ENCODE measurements around the gene GGA2.

DNA sequence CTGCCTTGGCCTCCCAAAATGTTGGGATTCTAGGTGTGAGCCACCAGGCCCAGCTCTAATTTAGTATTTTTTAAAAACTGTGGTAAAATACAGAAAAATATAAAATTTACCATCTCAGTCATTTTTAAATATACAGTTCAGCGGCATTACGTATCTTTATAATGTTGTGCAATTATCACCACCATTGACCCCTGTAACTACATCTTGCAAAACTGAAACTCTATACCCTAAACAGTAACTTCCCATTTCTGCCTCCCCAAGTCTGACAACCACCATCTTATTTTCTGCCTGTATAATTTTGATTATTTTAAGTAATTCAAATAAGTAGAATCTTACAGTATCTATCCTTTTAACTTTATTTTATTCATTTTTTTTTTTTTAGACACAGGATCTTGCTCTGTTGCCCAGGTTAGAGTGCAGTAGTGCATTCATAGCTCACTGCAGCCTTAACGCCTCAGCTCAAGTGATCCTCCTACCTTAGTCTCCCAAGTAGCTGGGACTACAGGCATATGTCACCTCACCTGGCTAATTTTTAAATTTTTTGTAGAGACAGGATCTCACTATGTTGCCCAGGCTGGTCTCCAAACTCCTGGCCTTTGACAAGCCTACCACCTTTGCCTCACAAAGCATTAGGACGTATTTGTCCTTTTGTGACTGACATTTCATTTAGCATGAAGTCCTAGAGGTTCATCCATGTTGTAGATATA is 10.9 kb upstream of the GGA2 start:
- TF ChIP-seq, protein P1, sequence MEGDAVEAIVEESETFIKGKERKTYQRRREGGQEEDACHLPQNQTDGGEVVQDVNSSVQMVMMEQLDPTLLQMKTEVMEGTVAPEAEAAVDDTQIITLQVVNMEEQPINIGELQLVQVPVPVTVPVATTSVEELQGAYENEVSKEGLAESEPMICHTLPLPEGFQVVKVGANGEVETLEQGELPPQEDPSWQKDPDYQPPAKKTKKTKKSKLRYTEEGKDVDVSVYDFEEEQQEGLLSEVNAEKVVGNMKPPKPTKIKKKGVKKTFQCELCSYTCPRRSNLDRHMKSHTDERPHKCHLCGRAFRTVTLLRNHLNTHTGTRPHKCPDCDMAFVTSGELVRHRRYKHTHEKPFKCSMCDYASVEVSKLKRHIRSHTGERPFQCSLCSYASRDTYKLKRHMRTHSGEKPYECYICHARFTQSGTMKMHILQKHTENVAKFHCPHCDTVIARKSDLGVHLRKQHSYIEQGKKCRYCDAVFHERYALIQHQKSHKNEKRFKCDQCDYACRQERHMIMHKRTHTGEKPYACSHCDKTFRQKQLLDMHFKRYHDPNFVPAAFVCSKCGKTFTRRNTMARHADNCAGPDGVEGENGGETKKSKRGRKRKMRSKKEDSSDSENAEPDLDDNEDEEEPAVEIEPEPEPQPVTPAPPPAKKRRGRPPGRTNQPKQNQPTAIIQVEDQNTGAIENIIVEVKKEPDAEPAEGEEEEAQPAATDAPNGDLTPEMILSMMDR (conservative IDR thresholded peaks at IDR 0.05; ENCODE audit: low read depth, low read length), result no peak
- TF ChIP-seq EZH2 (IDR thresholded peaks at IDR 0.05; ENCODE audit: borderline replicate concordance, low read depth, low read length, poor library complexity, severe bottlenecking), result no peak

Data from A673 (cell line).